DND-41 (cell line): ENCODE results near the gene MEN1.

Source experiments
- ATAC-seq: fragments of 200-7000 bp; cut with Tn5 transposase; 3 replicates; pipeline ENCODE4 v1.9.1; 2021; ENCODE audit warnings: low read depth; ENCODE audit not compliant: insufficient read depth
- DNase-seq: peaks from one replicate; pipeline ENCODE4 v3.0.0-alpha.2; 2020
- H2AFZ ChIP-seq: 2 replicates; pipeline ENCODE4 v1.6.0; 2012; ENCODE audit warnings: low read depth, low read length
- H3K27ac ChIP-seq: 2 replicates; pipeline ENCODE4 v1.5.1; 2012; ENCODE audit warnings: low read length, inconsistent platforms
- H3K27me3 ChIP-seq: fragments of 200-600 bp; sonication (generic); 2 replicates; pipeline ENCODE4 v1.6.0; 2012; ENCODE audit warnings: low read length, mild to moderate bottlenecking, inconsistent platforms; ENCODE audit not compliant: insufficient read depth, poor library complexity
- H3K36me3 ChIP-seq: 2 replicates; pipeline ENCODE4 v1.5.1; 2012; ENCODE audit warnings: low read length, inconsistent platforms; ENCODE audit not compliant: insufficient read depth
- H3K4me1 ChIP-seq: 2 replicates; pipeline ENCODE4 v1.5.1; 2012; ENCODE audit warnings: mild to moderate bottlenecking, low read length; ENCODE audit not compliant: insufficient read depth
- H3K4me2 ChIP-seq: 2 replicates; pipeline ENCODE4 v1.6.0; 2012; ENCODE audit warnings: mild to moderate bottlenecking, moderate library complexity, low read length, inconsistent platforms; ENCODE audit not compliant: insufficient read depth
- H3K4me3 ChIP-seq, 2 experiments: fragments of 200-600 bp in 1 of 2; shearing (Covaris generic) in 1 of 2; 2 replicates each; pipeline ENCODE4 v1.5.1; 2012 to 2016; ENCODE audit warnings: inconsistent platforms in 2 of 2, low read length in 2 of 2, mild to moderate bottlenecking in 2 of 2, low read depth in 1 of 2, moderate library complexity in 1 of 2
- H3K79me2 ChIP-seq: 2 replicates; pipeline ENCODE4 v1.6.0; 2012; ENCODE audit warnings: low read length, inconsistent platforms; ENCODE audit not compliant: insufficient read depth
- H3K9ac ChIP-seq: 2 replicates; pipeline ENCODE4 v1.6.0; 2012; ENCODE audit warnings: low read depth, mild to moderate bottlenecking, inconsistent platforms, low read length, moderate library complexity
- H3K9me3 ChIP-seq: 2 replicates; pipeline ENCODE4 v1.5.1; 2012; ENCODE audit warnings: low read length, moderate library complexity, mild to moderate bottlenecking, inconsistent platforms; ENCODE audit not compliant: insufficient read depth, severe bottlenecking
- H4K20me1 ChIP-seq: 2 replicates; pipeline ENCODE4 v1.6.0; 2012; ENCODE audit warnings: low read length; ENCODE audit not compliant: insufficient read depth
- EZH2 ChIP-seq: IDR thresholded peaks from 3 replicates; pipeline ENCODE4 v1.6.1; 2012; ENCODE audit warnings: borderline replicate concordance, low read depth, mild to moderate bottlenecking, moderate library complexity, low read length, inconsistent platforms; ENCODE audit not compliant: severe bottlenecking
- TF ChIP-seq, protein P1 (sequence below): IDR thresholded peaks from 2 replicates; pipeline ENCODE4 v1.5.1; 2012; ENCODE audit warnings: borderline replicate concordance, low read length, moderate library complexity, mild to moderate bottlenecking; ENCODE audit not compliant: poor library complexity, severe bottlenecking; ENCODE audit errors: extremely low read depth

Gene MEN1

DNA sequence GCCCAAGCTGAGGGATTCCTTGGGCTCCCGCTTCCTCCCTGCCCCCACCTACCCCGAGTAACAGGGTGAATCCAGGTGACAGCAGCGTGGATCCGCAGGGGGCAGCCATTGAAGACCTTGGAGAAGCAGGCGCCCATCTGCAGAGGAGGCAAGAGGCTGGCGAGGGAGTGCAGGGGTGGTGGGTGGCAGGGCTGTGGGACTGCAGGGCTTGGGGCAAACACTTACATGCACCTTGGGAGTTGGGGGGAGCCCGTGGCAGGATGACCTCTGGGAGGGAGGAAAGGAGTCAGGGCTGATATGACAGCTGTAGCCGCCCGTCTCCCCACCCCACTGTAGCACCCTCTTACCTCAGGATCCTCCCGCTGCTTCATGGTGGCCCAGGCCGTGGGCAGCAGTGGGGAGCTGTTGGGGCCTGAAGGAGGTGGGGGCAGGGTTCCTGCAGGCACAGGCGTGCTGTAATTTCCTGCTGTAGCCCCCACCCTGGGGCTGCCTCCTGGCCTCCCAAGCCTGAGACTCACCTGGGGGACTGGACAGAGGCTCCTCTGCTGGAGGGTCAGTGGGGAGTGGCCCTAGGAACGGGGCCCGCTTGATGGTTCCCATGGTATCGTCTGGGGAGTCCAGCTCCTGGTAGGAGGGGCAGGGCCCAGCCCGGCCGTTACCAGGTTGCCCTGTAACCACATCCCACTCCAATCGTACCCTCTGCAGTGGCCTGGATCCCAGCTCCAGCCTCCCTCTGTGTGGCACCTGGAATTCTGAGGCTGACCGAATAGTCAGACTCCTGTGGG, 13.4 kb downstream of the MEN1 start:
- Histone ChIP-seq H2AFZ (no peak overlapping the region), H3K27me3 (no peaks in the 10 kb centered on the region), H3K4me1 (peaks cover 3% of the 10 kb centered on the region), H3K9ac (no peak overlapping the region), H3K4me2 (no peak overlapping the region), H3K27ac (no peak overlapping the region), H3K79me2 (no peaks in the 10 kb centered on the region), H3K9me3 (no peaks in the 10 kb centered on the region), H3K36me3 (peaks cover 10% of the 10 kb centered on the region), H3K4me3 (no peak overlapping the region), H4K20me1 (no peaks in the 10 kb centered on the region)
- TF ChIP-seq, protein P1, sequence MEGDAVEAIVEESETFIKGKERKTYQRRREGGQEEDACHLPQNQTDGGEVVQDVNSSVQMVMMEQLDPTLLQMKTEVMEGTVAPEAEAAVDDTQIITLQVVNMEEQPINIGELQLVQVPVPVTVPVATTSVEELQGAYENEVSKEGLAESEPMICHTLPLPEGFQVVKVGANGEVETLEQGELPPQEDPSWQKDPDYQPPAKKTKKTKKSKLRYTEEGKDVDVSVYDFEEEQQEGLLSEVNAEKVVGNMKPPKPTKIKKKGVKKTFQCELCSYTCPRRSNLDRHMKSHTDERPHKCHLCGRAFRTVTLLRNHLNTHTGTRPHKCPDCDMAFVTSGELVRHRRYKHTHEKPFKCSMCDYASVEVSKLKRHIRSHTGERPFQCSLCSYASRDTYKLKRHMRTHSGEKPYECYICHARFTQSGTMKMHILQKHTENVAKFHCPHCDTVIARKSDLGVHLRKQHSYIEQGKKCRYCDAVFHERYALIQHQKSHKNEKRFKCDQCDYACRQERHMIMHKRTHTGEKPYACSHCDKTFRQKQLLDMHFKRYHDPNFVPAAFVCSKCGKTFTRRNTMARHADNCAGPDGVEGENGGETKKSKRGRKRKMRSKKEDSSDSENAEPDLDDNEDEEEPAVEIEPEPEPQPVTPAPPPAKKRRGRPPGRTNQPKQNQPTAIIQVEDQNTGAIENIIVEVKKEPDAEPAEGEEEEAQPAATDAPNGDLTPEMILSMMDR: no peak
- TF ChIP-seq EZH2: no peak
- no peak for ATAC-seq
- no peak for DNase-seq

DNA sequence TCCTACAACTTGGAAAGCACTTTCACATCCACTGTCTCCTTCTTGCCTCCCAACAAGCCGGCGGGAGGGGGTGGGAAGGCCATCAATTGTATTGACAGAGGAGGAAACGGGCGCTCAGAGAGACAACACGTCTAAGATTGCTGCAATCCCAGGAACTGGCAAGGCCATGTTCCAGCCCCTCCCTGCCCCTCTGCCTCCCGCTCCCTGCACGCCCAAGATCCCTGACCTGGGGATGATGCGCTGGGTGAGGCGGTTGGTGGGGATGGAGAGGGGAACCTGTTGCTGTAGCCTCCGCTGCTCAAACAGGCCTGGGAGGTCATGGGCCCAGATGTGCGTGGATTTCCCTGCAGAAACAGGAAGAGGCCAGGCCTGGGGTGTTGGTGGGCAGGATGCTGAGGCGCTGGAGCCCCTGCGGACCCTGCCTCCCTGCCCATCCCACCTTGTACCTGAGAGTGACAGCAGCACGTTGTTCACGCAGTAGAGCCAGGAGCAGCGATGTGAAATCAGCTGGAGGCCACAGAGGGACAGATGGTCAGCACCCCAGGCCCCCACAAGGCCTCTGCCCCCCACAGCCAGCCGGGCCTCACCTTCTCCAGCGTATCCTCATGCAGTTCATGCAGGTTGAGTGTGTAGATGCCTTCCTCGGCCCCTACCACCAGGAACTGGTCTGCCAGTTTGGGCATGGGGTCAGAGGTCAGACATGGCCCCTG, 14.1 kb downstream of the MEN1 start:
- no peaks in the 10 kb centered on the region for H3K79me2 ChIP-seq
- no peak overlapping the region for H3K4me2 ChIP-seq
- no peak overlapping the region for H2AFZ ChIP-seq
- peak; percentile 20; the same call in 1 of the 3 replicates for ATAC-seq
- H3K36me3 ChIP-seq: peaks cover 10% of the 10 kb centered on the region
- H3K9me3 ChIP-seq: no peaks in the 10 kb centered on the region
- TF ChIP-seq EZH2: no peak
- TF ChIP-seq, protein P1: no peak
- H3K4me3 ChIP-seq: no peak overlapping the region
- no peaks in the 10 kb centered on the region for H3K27me3 ChIP-seq
- H3K27ac ChIP-seq: no peak overlapping the region
- H3K9ac ChIP-seq: no peak overlapping the region
- H4K20me1 ChIP-seq: no peaks in the 10 kb centered on the region
- no peak for DNase-seq
- no peaks in the 10 kb centered on the region for H3K4me1 ChIP-seq

DNA sequence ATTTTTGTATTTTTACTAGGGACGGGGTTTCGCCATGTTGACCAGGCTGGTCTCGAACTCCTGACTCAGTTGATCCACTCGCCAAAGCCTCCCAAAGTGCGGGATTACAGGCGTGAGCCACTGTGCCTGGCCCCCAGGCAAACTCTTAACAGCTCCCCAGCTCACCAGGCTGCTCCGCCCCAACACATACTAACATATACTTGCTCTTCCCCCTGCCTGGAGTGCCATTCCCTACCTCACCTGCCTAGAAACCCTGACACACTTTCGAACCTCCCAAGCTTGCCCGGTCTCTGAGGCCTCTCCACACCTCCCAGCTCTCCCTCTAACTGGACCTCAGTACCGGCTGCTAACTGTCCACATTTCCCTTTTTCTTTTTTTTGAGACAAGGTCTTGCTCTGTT, 15.8 kb downstream of the MEN1 start:
- H3K27ac ChIP-seq: no peak overlapping the region
- no peak overlapping the region for H2AFZ ChIP-seq
- H3K9me3 ChIP-seq: no peaks in the 10 kb centered on the region
- ATAC-seq (no peak), DNase-seq (no peak)
- no peaks in the 10 kb centered on the region for H3K79me2 ChIP-seq
- H3K4me2 ChIP-seq: no peak overlapping the region
- H4K20me1 ChIP-seq: no peaks in the 10 kb centered on the region
- peaks cover 10% of the 10 kb centered on the region for H3K36me3 ChIP-seq
- no peaks in the 10 kb centered on the region for H3K4me1 ChIP-seq
- no peak overlapping the region for H3K9ac ChIP-seq
- H3K27me3 ChIP-seq: no peaks in the 10 kb centered on the region
- no peak for TF ChIP-seq EZH2
- TF ChIP-seq, protein P1: no peak
- no peak overlapping the region for H3K4me3 ChIP-seq
